ENCODE measurements around the gene OR5K2.

DNA sequence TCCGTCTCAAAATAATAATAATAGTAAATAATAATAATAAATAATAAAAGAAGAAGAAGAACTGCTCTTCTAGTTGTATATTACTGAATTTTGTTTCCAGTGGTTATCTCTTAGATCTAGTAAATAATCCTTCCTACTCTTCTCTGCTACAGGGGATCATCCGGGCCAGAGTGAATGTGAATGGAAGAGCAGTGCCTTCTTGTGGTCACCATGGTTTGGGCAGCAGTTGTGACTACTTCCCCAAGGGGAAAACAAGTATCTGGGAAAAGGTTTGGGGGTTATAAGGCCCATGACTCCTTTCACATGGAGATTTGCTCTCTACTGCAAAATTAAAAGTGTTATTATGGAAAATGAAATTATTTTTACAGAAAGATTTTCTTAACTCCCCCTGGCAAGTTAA, 39.9 kb upstream of the OR5K2 start:
- TF ChIP-seq POLR2A (IDR thresholded peaks at IDR 0.05) = no peak
- TF ChIP-seq, protein P1, sequence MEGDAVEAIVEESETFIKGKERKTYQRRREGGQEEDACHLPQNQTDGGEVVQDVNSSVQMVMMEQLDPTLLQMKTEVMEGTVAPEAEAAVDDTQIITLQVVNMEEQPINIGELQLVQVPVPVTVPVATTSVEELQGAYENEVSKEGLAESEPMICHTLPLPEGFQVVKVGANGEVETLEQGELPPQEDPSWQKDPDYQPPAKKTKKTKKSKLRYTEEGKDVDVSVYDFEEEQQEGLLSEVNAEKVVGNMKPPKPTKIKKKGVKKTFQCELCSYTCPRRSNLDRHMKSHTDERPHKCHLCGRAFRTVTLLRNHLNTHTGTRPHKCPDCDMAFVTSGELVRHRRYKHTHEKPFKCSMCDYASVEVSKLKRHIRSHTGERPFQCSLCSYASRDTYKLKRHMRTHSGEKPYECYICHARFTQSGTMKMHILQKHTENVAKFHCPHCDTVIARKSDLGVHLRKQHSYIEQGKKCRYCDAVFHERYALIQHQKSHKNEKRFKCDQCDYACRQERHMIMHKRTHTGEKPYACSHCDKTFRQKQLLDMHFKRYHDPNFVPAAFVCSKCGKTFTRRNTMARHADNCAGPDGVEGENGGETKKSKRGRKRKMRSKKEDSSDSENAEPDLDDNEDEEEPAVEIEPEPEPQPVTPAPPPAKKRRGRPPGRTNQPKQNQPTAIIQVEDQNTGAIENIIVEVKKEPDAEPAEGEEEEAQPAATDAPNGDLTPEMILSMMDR (IDR thresholded peaks at IDR 0.05 in 4 of 5, conservative IDR thresholded peaks at IDR 0.05 in 1 of 5) = no peak
